Measurements from ENCODE around the gene EDRF1.
"Not testable (repeated sequence)": the region's sequence is repeated elsewhere in the genome, so short reads cannot be mapped to it uniquely, and the experiment has no call there.

EDRF1 gene, protein sequence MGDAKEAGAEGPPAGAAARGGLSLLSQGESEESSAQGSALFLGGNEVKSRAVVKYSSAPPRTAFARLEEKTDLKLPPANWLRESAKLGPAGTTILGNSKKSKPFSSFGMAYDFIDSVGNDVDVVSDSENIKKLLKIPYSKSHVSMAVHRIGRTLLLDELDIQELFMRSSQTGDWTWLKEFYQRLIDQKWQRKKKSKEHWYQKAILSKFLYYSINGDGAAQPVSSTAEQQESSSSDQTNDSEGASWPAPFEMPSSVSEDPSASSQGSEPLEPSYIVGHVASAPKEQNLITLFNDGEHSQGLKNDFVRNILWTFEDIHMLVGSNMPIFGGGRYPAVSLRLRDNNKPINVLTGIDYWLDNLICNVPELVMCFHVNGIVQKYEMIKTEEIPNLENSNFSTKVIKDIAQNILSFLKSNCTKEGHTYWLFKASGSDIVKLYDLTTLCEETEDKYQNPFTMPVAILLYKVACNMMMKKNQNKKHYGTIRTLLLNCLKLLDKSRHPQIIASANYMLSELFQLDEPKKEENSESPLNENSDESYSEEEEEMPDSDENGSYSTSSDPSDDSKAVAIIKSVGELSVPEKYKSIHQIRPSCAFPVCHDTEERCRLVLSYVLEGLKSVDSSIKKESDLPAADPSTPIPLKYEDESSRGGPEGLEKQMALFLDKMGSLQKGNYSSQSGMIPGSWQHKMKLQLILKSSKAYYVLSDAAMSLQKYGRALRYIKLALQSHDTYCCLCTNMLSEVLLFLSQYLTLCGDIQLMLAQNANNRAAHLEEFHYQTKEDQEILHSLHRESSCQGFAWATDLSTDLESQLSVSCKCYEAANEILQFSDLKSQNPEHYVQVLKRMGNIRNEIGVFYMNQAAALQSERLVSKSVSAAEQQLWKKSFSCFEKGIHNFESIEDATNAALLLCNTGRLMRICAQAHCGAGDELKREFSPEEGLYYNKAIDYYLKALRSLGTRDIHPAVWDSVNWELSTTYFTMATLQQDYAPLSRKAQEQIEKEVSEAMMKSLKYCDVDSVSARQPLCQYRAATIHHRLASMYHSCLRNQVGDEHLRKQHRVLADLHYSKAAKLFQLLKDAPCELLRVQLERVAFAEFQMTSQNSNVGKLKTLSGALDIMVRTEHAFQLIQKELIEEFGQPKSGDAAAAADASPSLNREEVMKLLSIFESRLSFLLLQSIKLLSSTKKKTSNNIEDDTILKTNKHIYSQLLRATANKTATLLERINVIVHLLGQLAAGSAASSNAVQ

DNA sequence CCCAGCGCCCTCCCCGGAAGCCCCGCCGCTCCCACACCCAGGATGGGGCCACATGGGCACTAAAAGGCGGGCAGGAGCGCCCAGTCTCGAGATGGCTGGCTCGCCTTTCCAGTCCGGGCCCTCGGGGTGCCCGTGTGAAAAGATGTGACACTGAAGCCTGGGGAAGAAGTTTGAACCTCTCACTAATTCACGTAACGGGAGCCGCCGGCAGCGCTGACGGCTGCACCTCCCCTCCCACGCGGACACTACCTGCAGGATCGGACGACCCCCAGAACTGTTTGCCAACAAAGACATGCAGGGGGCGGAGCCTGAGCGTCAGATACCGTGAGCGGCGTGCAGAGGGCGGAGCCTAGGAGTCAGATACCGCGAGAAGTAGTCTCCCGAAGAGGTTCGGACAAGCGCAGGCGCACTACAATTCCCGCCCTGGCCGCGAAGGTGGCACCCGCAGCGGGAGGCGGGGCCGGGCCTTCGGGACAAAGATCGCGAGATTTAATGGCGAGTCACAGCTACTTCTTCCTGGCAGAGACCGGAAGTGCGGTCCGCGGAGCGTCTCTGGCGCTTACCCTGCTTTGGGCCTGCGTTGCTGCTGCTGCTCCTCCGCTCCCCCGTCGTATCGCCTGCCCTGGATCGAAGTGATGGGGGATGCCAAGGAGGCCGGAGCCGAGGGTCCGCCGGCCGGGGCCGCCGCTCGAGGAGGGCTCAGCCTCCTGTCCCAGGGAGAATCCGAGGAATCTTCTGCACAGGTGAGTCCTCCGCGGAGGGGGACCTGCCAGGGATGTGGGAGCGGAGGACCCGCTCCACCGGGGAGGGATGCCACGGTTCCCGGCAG lies at the start of gene EDRF1:
EDRF1 (plus strand) TSS at position 537 of the 829 bp plus-strand sequence; CDS start at position 636, 99 bp downstream.
- DNase-seq (ENCODE audit: low read depth): peak; percentile 93

DNA sequence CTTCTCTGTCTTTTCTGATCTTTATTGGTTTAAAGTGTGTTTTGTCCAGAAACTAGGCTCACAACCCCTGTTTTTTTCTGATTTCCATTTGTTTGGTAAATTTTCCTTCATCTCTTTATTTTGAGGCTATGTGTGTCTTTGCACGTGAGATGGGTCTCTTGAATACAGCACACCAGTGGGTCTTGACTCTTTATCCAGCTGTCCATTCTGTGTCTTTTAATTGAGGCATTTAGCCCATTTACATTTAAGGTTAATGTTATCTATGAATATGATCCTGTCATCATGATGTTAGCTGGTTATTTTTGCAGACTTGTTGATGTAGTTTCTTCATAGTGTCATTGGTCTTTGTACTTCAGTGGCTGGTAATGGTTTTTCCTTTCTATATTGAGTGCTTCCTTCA lies 46.6 kb upstream of the EDRF1 start:
- DNase-seq (ENCODE audit: low read depth): no peak

DNA sequence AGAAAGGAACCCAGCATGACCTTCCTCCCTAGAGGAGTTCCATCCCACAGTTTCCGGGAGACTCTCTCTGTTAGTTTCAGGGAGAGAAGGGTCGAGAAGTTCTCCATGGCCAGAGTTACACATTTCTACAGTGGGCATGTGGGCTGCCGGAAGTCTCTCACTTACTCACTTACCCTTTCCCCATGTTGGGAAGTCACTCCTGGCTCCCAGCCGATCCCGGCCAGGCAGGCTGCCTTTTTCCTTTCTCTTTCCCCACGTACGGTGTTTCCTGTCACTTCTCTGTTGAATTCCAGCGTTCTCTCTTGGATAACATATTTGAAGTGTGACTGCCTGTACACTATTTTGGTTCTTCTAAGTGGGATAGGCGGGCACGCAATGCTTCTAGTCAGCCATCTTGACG lies 40.1 kb upstream of the EDRF1 start:
- DNase-seq (ENCODE audit: low read depth): no peak

DNA sequence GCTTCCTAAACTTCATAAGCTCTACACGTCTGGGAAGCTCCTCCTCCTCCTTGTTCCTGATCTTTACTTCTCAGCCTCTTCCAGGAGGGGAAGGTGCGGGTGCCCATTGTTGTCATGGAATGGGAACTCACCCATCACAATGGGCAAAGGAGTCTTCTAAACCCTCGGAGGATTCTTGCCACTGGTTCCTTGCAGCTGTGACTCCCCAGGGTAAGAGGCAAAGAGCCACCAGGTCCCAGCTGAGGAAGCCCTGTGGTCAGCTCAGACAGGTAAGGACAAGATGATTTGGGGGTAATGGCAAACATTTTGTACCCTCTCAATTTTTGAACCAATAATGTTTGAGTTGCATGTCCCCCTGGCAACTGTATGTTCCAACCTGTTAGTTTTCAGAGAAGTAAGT lies 36.4 kb upstream of the EDRF1 start, which contains the start of gene TEX36:
TEX36 (minus strand) TSS at position 101 of the 400 bp plus-strand sequence. CDS start 174 bp downstream, outside the sequence.
- no peak for DNase-seq (ENCODE audit: low read depth)

DNA sequence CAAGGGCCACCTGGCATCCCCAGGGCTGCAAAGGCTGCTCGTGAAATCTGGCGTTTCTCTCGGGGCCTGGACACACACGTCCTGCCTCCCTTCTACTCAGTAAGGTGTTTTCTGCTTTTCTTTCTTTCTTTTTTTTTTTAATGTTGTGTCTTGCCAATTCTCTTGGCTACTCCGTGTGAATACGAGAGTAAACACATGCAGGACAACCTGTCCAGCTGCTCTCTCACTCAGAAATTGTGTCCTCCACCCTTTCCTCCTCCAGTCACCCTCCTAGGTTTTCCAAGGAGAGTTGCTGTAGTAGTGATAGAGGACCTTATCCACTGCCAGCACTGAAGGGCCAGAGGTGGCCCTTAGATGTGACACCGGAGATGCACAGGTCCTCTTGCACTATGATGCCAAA lies 35.7 kb upstream of the EDRF1 start:
- DNase-seq (ENCODE audit: low read depth): no peak

DNA sequence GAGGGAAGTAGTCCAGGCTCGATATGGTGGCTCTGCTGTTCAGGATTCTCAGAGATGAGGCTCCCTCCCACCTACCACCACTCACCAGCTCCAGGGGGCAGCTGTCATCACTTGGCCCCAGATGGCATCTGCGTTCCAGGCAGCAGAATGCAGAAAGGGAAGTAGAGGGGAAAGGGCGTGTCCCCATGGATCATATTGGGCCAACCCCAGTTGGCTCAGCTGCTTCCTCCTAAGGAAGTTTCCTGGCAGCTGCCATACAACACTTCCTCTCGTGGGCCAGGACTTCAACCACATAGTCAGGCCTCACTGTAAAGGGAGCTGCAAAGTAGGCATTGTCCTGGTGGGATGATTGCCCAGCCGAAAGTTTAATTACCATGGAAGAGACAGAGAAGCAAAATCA lies 34.9 kb upstream of the EDRF1 start:
- DNase-seq (ENCODE audit: low read depth): peak; percentile 63

DNA sequence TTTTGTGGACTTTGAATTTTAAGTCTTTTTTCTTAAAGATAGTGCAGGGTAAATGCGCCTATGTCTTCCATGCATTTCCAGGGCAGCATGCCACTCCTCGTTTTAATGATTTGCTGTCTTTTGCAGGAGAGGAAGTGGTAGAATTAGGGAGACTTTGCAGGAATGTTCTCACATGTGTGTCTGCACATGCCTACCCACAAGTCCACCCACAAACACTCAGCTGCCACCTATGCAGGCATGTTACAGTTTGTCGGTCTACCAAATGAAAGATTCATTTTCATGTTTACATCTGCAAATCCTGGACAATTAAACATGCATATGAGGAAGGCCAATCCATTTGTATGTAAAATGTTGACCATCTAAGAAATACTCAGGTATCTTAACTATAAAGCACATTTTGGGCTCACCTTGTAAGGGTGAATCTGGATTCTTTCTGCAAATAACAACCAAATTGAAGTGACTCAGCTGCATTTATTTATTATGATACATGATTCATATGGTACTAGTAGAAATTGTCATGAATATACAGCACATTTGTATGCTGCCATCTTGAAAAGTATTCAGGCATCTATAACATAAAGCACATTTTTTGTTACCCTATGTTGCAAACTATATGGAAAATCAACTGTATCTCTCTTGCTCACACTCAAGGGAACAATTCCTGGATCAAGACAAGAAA lies 31.9 kb upstream of the EDRF1 start:
- DNase-seq (ENCODE audit: low read depth): no peak

DNA sequence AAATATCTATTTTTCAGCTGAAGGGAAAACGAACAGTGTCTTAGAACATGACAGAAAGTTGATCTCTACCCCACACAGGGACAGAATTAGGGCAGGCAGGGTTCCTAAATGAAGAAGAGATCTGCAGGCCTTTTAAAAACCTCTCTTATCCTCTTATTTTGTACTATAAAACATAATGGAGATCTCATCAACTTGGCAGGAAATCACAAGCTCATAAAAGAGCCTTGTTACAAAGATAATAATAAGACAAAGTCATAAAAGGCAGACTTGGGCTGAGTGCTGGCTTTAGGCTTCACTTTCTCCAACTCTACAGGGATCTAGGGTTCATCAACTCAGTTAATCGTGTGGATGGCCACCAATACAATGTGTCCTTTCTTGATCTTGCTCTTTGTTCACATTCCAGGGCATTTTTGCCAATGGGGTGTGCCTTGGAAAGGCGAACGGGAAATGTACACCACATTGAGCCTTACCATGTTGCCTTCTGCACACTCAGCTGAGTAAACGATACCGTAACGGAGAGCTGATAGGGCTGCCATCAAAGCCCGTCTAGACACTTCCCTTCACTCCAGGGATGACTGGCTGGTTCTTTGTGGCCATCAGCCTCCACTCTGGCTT lies 29.4 kb upstream of the EDRF1 start:
- DNase-seq (ENCODE audit: low read depth): no peak

DNA sequence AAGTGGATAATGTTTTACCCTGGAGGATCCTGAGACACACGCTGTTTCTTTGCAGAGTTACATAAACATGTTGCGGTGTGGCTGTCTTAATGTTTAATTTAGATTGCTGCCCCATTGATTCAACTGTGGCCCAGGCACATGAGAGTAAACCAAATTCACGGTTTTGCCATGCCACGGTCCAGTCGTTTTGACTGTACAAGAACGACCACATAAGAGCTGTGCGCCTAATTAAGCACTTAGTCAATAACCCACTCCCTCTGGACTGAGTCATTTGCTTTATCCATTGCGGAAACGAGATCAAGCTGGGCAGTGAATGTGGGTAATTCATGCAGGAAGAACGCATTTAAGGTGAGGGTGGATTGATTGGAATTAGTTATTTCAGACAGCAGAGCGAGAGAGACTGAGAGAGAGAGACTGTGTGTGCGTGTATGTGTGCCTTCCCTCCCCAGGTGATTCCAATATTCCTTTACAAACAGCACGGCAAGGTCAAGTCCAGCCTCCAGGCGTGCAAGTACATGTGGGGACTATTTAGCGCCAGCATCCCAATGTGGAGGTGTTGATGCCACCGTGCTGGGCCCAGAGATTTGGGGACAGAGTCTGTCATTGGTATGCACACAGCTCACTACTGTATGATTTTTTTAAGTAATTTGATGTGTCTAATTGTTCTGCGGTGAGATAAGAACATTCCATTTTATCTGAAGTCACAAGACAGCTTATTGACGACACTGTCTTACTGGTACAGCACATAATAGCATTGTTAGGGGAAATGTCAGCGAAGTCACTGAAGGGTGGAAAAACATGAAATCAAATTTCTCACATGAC lies 28.1 kb upstream of the EDRF1 start:
- DNase-seq (ENCODE audit: low read depth): no peak

DNA sequence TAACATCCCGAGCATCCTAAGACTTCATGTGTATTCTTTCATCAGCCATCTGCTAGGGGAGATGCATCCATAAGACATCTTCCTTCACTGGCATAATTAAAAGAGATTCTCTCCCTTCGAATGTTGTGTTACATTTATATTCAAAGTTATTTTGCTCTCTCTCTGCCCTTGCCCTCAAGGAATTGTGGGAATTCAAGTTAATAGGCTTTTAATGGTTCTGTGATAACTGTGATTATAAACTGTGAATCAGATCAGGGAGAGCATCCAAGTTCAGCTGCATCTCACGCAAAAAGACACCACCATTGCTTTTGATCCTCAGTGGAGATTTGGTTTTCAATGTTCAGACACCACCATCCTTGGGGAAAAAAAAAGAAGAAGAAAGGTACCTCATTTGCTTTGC lies 27.3 kb upstream of the EDRF1 start:
- no peak for DNase-seq (ENCODE audit: low read depth)

DNA sequence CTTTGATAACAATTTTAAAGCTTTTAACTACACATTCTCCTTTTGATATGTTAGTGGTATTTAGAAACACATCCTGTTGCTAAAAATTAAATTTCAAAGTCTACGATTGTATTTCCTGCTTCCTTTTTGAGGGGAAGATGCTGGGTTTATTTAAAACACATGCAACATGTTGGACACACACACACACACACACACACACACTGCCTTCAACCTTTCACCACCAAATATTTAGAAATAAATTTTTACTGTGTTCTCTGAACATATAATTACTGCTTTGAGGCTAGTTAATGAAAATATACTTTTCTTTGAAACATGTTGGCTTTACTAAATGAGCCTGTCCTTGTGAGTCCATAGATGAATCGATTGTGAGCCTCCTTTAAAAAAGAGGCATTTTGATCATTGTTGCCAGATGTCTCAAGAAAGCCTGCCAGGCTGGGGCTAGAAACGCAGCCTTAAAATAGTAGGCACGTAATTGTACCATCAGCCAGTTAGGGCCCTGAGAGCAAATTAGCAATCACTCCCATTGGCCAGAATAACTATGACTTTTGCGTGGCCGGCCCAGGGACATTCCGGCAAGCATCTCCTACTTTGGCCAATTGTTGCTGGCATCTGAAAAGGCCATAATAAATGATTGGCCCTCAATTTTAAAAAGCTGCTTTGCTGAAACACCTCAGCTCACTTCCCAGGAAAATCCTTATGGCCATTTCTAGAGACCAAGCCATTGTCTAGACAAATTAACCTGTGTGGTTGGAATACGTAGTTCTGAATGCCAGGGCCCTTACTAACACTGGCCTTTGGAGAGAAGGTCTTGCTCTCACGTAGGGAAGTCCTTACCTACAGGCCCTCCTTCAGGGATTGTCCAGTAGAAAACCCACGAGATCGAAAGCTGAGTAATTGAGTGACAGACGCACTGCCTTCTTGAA lies 26.6 kb upstream of the EDRF1 start:
- DNase-seq (ENCODE audit: low read depth): no peak

DNA sequence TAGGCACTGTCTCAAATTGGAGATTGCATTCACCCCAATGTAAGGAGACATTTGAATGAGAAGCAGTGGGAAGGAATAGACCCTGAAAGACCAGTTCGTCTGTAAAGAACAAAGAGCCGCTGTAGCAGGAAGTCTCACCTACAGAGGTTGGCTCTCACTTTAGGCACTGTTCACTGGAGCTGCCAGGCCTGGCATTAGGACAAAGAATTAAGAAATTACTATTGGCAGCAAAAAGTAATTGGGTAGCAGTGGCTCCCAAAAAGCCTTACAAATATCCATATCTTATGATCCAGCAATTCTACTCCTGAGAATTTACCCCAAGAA lies 26.0 kb upstream of the EDRF1 start:
- DNase-seq (ENCODE audit: low read depth): no peak

DNA sequence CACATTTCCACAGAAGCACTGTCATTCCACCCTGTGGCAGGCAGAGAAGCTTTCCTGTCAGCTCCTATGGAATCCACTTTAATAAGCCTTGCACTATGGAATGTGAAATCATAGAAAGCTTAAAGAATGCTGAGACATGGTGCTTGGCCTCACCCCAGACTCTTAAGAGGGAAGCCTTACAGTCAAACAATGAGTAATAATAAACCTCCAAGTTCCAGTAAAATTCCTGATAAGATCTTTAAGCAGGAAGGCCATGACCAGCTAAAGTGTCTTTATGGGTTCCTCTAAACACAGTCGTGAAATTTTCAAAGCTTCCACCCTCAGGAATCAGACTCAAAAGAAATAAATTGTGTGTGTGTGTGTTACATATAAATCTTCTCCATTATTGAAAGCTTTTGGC lies 24.6 kb upstream of the EDRF1 start:
- no peak for DNase-seq (ENCODE audit: low read depth)

DNA sequence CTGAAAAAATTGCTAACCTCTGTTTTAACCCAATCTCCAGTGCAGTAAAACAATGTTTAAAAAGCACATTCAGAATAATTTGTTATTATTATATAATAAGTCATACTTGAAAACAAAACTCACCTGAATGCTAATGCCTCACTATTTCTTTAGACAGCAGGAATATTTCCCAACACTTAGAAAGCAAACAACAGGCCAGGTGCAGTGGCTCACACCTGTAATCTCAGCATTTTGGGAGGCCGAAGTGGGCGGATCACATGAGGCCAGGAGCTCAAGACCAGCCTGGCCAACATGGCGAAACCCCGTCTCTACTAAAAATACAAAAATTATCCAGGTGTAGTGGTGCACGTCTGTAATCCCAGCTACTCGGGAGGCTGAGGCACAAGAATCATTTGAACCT lies 22.6 kb upstream of the EDRF1 start:
- not testable (repeated sequence) for DNase-seq (ENCODE audit: low read depth)

DNA sequence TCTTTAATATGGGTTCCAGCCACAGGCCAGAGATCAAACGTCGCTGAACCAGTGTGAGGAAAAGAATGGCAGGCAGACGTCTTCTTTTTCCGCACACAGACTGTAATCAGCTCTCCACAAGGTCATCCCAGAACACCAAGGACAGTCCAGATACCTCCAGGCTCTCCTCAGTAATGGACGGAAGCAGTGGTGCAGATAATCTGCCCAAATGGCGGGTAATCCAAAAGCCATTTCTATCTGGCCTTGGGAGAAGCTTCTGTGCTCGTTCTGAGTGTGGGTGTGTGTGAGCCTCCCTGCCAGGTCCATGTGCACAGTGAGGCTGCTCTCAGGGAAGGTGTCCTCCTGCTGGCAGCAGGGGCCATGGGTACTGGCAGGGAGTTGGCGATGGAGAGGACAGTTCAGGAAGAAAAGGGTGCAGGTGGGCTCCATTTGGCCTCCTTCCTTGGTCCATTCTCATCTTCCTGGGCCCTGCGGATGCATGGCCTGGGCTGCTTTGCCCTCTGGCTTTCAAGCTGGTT lies 21.0 kb upstream of the EDRF1 start:
- DNase-seq (ENCODE audit: low read depth): no peak

DNA sequence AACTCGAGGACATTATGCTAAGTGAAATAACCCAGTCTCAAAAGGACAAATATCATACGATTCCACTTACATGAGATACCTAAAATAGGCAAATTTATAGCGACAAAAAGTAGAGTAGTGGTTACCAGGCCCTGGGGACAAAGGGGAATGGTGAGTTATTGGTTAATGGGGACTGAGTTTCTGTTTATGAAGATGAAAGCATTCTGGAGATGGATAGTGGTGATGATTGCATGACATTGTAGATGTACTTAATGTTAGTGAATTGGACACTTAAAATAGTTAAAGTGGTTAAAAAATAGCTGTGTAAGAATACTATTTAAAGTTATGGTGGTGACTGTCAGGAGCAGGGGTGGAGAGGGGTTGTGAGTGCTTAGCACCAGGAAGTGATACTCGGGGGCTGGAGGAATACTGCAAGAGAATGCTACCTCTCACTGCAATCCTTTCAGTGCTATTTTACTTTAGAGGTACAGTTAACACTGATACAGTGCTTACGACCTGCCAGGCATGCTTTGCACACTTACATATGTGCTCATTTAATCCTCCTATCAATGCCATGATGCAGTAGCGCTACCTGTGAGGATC lies 19.9 kb upstream of the EDRF1 start:
- DNase-seq (ENCODE audit: low read depth): no peak

DNA sequence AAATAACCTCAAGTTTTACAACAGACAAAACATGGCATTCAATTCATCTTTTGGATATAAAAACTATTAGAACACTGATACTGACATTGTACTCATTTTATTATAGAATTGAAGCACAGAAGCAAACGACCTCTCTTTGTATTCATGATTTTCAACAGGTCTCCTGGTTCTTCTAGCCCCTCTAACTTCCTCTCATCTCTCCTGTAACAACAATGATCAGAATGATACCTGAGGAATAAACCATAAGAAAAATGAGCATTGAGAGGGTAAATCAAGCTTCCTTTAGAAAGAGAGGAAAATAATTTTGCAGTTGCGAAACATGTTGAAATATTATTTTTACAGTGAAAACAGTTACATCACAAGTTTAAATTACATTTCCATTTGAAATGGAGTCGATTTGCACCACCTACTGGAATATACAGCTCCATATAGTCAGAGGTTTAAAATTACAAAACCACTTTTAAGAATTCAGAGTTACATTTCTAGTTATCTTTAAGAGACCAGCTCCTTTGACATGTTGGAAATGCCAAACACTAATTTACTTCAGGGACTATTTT lies 19.1 kb upstream of the EDRF1 start:
- no peak for DNase-seq (ENCODE audit: low read depth)
